ENCODE measurements around the gene MAP1B.

Gene MAP1B

DNA sequence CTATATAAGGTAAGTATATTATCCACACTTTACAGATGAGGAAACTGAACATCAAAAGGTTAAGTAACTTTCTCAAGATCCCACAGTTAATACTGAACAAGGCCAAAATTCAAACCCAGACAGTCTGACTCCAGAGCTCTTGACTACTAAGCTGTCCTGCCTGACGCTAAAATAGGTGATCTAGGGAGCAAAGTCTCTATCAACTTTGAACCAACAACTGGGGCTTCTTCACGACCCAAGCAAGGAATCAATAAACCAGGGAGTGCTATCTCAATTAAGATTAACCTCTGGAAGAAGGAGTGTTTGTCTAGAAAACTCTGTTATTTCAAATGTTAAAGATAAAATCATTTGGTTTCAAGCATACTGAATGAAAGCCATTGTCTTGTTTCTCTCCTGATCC is 148.4 kb downstream of the MAP1B start:
- TF ChIP-seq, protein P1, sequence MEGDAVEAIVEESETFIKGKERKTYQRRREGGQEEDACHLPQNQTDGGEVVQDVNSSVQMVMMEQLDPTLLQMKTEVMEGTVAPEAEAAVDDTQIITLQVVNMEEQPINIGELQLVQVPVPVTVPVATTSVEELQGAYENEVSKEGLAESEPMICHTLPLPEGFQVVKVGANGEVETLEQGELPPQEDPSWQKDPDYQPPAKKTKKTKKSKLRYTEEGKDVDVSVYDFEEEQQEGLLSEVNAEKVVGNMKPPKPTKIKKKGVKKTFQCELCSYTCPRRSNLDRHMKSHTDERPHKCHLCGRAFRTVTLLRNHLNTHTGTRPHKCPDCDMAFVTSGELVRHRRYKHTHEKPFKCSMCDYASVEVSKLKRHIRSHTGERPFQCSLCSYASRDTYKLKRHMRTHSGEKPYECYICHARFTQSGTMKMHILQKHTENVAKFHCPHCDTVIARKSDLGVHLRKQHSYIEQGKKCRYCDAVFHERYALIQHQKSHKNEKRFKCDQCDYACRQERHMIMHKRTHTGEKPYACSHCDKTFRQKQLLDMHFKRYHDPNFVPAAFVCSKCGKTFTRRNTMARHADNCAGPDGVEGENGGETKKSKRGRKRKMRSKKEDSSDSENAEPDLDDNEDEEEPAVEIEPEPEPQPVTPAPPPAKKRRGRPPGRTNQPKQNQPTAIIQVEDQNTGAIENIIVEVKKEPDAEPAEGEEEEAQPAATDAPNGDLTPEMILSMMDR (IDR thresholded peaks at IDR 0.05; ENCODE audit: extremely low read depth, missing control alignments), result no peak
- DNase-seq (ENCODE audit: low spot score), result no peak

DNA sequence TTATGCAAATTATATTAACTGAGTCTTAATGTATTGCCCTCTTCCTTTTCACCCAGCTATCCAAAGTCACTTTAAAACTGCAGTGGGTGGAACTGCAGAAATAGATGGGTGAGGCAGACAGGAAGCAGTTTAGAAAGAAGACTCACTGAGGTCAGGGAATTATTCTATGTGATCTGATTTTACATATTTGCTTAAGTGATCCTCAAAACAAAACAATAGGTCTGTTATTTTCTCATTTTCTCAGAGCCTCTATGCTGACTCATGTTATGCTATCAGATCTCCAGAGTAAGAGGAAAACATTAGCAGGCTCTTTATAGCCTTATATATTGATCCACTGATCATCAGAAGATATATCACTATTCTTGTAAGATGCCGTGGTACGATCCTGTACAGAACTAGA is 149.3 kb downstream of the MAP1B start:
- TF ChIP-seq, protein P1 (IDR thresholded peaks at IDR 0.05; ENCODE audit: extremely low read depth, missing control alignments), result no peak
- no peak for DNase-seq (ENCODE audit: low spot score)

Data from GM20000 (cell line).